Liver (tissue), 9 donors: ENCODE measurements around the gene MAGOHB. TPM values are rescaled to one million over a fixed set of nuclear protein-coding genes. Genes with fewer than 3 reads are reported as not detected.

Source experiments
- DNase-seq: peaks from one replicate; pipeline ENCODE4 v3.0.0-alpha.2; 2017; ENCODE audit warnings: low spot score
- H3K27ac ChIP-seq, 2 donors: one replicate each; pipeline ENCODE4 v1.7.0; 2013; ENCODE audit warnings: inconsistent platforms in 2 of 2, low read length in 2 of 2, control low read depth in 1 of 2, low read depth in 1 of 2, mild to moderate bottlenecking in 1 of 2
- H3K27me3 ChIP-seq, 4 donors: one replicate each; pipeline versions ENCODE4 v1.6.1 to v1.7.0; 2013; ENCODE audit warnings: low read length in 3 of 4, inconsistent platforms in 1 of 4, mild to moderate bottlenecking in 1 of 4, moderate library complexity in 1 of 4; ENCODE audit not compliant: control insufficient read depth in 4 of 4, insufficient read depth in 4 of 4
- H3K36me3 ChIP-seq, 4 donors: one replicate each; pipeline versions ENCODE4 v1.6.1 to v1.7.0; 2013; ENCODE audit warnings: low read length in 3 of 4, mild to moderate bottlenecking in 3 of 4, low read depth in 1 of 4, moderate library complexity in 1 of 4; ENCODE audit not compliant: control insufficient read depth in 4 of 4, insufficient read depth in 3 of 4
- H3K4me1 ChIP-seq, 4 donors: one replicate each; pipeline versions ENCODE4 v1.6.1 to v1.7.0; 2013; ENCODE audit warnings: low read length in 3 of 4, mild to moderate bottlenecking in 3 of 4, moderate library complexity in 1 of 4; ENCODE audit not compliant: control insufficient read depth in 4 of 4, insufficient read depth in 4 of 4
- H3K4me3 ChIP-seq, 3 donors: one replicate each; pipeline versions ENCODE4 v1.6.1 to v1.7.0; 2013; ENCODE audit warnings: low read length in 3 of 3, control low read depth in 1 of 3, low read depth in 1 of 3, mild to moderate bottlenecking in 1 of 3
- H3K9ac ChIP-seq, 2 donors: one replicate each; pipeline ENCODE4 v1.7.0; 2013; ENCODE audit warnings: low read length in 2 of 2, mild to moderate bottlenecking in 2 of 2, moderate library complexity in 2 of 2, control low read depth in 1 of 2, low read depth in 1 of 2
- H3K9me3 ChIP-seq, 4 donors: one replicate each; pipeline versions ENCODE4 v1.6.1 to v1.7.0; 2013; ENCODE audit warnings: low read length in 3 of 4; ENCODE audit not compliant: control insufficient read depth in 4 of 4
- CTCF ChIP-seq: fragments of 150-350 bp; IDR thresholded peaks from 2 replicates; pipeline ENCODE4 v1.5.1; 2017; ENCODE audit warnings: improper control_type of control experiment, low read depth, low read length; ENCODE audit not compliant: missing input control
- EGR1 ChIP-seq, 2 donors: IDR thresholded peaks; 2 replicates each; pipeline ENCODE4 v1.6.1; 2016 to 2018; ENCODE audit warnings: antibody characterized with exemption in 2 of 2, low read depth in 2 of 2
- FOXA2 ChIP-seq: IDR thresholded peaks from 2 replicates; pipeline ENCODE4 v1.6.1; 2016; ENCODE audit warnings: antibody characterized with exemption
- GABPA ChIP-seq, 2 donors: IDR thresholded peaks in 1 of 2; conservative IDR thresholded peaks in 1 of 2; 2 replicates each; pipeline ENCODE4 v1.6.1; 2016; ENCODE audit warnings: antibody characterized with exemption in 2 of 2, mild to moderate bottlenecking in 1 of 2, moderate library complexity in 1 of 2
- HNF4A ChIP-seq, 2 donors: conservative IDR thresholded peaks; 2 replicates each; pipeline ENCODE4 v1.6.1; 2016; ENCODE audit warnings: antibody characterized with exemption in 2 of 2, mild to moderate bottlenecking in 2 of 2
- HNF4G ChIP-seq: IDR thresholded peaks from 2 replicates; pipeline ENCODE4 v1.6.1; 2016; ENCODE audit warnings: antibody characterized with exemption
- JUND ChIP-seq, 2 donors: IDR thresholded peaks; 2 replicates each; pipeline ENCODE4 v1.6.1; 2016; ENCODE audit warnings: antibody characterized with exemption in 2 of 2
- MAX ChIP-seq: IDR thresholded peaks from 2 replicates; pipeline ENCODE4 v1.6.1; 2016; ENCODE audit warnings: antibody characterized with exemption
- NR2F2 ChIP-seq: IDR thresholded peaks from 2 replicates; pipeline ENCODE4 v1.6.1; 2016; ENCODE audit warnings: antibody characterized with exemption
- RAD21 ChIP-seq, 2 donors: IDR thresholded peaks; 2 replicates each; pipeline ENCODE4 v1.6.1; 2016; ENCODE audit warnings: antibody characterized with exemption in 2 of 2, mild to moderate bottlenecking in 2 of 2
- RXRA ChIP-seq, 2 donors: IDR thresholded peaks; 2 replicates each; pipeline ENCODE4 v1.6.1; 2017 to 2018; ENCODE audit warnings: antibody characterized with exemption in 2 of 2, mild to moderate bottlenecking in 1 of 2
- SP1 ChIP-seq: IDR thresholded peaks from 2 replicates; pipeline ENCODE4 v1.6.1; 2018; ENCODE audit warnings: antibody characterized with exemption, mild to moderate bottlenecking
- TAF1 ChIP-seq: conservative IDR thresholded peaks from 2 replicates; pipeline ENCODE4 v1.6.1; 2016; ENCODE audit warnings: antibody characterized with exemption, mild to moderate bottlenecking
- YY1 ChIP-seq: IDR thresholded peaks from 2 replicates; pipeline ENCODE4 v1.6.1; 2016; ENCODE audit warnings: antibody characterized with exemption, mild to moderate bottlenecking
- WGBS: extraction: QIAGEN DNeasy Blood & Tissue Kit; methylation state at CpG from one replicate; pipeline ENCODE4 v1.1.7; 2013; 5-methylcytosine and 5-hydroxymethylcytosine counted together
- polyA plus RNA-seq, 2 donors: library from polyadenylated mRNA; stranded (reverse) in 1 of 2; unstranded in 1 of 2; fragments of 200-250 nt in 1 of 2; fragments of >200 nt in 1 of 2; fragmentation: Nextera tagmentation in 1 of 2; extraction: Ambion mirVana in 1 of 2; gene quantifications; one replicate each; pipeline versions ENCODE4 v1.2.1 to v1.2.3, GENCODE V29; 2013 to 2015
- total RNA-seq, 2 donors: library from RNA; depleted of rRNA; stranded (reverse); fragments of >200 nt; gene quantifications; one replicate each; pipeline ENCODE4 v1.2.3, GENCODE V29; 2014
- TF ChIP-seq, protein P1 (sequence below): IDR thresholded peaks from 2 replicates; pipeline ENCODE4 v1.6.1; 2016; ENCODE audit warnings: antibody characterized with exemption
- TF ChIP-seq, protein P2 (sequence below): IDR thresholded peaks from 2 replicates; pipeline ENCODE4 v1.6.1; 2016; ENCODE audit warnings: antibody characterized with exemption, mild to moderate bottlenecking
- donor health status: healthy.
- donor health status: healthy.
- donor health status: healthy.
- donor health status: healthy.
- donor health status: healthy.

MAGOHB gene
- total and polyA plus RNA-seq, 4 donors, result 7.6 to 20.7 (median 8.9) TPM

DNA sequence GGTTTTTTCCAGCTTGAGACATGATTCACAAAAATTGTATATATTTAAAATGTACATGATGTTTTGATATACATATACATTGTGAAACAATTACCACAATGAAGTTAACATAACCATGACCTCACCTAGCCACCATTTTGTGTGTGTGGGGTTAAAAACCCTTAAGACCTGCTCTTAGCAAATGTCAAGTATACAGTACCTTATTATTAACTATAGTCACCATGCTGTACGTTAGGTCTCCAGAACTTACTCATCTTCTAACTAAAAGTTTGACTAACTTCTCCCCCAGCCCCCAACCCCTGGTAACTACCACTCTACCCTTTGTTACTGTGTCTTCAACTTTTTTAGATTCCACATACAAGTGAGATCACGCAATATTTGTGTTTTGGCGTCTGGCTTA is 55.1 kb downstream of the MAGOHB start:
- Histone ChIP-seq H3K4me3 (no peak overlapping the region), H3K9ac (no peak overlapping the region), H3K27me3 (peaks cover 0 to 7% (median 0%) of the 10 kb centered on the region in 4 donors), H3K27ac (no peak overlapping the region), H3K36me3 (no peaks in the 10 kb centered on the region), H3K4me1 (no peaks in the 10 kb centered on the region), H3K9me3 (no peaks in the 10 kb centered on the region)
- TF ChIP-seq MAX (no peak), EGR1 (IDR thresholded peaks at IDR 0.05; ENCODE audit: low read depth in 2 of 2) (no peak), SP1 (no peak), YY1 (no peak), HNF4A (conservative IDR thresholded peaks at IDR 0.05) (no peak), FOXA2 (no peak), RXRA (IDR thresholded peaks at IDR 0.05) (no peak), GABPA (IDR thresholded peaks at IDR 0.05 in 1 of 2, conservative IDR thresholded peaks at IDR 0.05 in 1 of 2) (no peak), RAD21 (IDR thresholded peaks at IDR 0.05) (no peak), CTCF (no peak), TAF1 (no peak), JUND (IDR thresholded peaks at IDR 0.05) (no peak)
- TF ChIP-seq, protein P1, sequence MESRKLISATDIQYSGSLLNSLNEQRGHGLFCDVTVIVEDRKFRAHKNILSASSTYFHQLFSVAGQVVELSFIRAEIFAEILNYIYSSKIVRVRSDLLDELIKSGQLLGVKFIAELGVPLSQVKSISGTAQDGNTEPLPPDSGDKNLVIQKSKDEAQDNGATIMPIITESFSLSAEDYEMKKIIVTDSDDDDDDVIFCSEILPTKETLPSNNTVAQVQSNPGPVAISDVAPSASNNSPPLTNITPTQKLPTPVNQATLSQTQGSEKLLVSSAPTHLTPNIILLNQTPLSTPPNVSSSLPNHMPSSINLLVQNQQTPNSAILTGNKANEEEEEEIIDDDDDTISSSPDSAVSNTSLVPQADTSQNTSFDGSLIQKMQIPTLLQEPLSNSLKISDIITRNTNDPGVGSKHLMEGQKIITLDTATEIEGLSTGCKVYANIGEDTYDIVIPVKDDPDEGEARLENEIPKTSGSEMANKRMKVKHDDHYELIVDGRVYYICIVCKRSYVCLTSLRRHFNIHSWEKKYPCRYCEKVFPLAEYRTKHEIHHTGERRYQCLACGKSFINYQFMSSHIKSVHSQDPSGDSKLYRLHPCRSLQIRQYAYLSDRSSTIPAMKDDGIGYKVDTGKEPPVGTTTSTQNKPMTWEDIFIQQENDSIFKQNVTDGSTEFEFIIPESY, result no peak
- TF ChIP-seq, protein P2, sequence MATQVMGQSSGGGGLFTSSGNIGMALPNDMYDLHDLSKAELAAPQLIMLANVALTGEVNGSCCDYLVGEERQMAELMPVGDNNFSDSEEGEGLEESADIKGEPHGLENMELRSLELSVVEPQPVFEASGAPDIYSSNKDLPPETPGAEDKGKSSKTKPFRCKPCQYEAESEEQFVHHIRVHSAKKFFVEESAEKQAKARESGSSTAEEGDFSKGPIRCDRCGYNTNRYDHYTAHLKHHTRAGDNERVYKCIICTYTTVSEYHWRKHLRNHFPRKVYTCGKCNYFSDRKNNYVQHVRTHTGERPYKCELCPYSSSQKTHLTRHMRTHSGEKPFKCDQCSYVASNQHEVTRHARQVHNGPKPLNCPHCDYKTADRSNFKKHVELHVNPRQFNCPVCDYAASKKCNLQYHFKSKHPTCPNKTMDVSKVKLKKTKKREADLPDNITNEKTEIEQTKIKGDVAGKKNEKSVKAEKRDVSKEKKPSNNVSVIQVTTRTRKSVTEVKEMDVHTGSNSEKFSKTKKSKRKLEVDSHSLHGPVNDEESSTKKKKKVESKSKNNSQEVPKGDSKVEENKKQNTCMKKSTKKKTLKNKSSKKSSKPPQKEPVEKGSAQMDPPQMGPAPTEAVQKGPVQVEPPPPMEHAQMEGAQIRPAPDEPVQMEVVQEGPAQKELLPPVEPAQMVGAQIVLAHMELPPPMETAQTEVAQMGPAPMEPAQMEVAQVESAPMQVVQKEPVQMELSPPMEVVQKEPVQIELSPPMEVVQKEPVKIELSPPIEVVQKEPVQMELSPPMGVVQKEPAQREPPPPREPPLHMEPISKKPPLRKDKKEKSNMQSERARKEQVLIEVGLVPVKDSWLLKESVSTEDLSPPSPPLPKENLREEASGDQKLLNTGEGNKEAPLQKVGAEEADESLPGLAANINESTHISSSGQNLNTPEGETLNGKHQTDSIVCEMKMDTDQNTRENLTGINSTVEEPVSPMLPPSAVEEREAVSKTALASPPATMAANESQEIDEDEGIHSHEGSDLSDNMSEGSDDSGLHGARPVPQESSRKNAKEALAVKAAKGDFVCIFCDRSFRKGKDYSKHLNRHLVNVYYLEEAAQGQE, result no peak
- 75% methylated on average over 3 of the region's 3 CpGs for WGBS
- DNase-seq, result no peak

GRCh38 chr12:10557766-10558165 is 55.6 kb downstream of the MAGOHB start:
- no peak overlapping the region for H3K4me3 ChIP-seq
- H3K27me3 ChIP-seq, result peaks cover 0 to 7% (median 0%) of the 10 kb centered on the region in 4 donors
- H3K9ac ChIP-seq, result no peak overlapping the region
- H3K36me3 ChIP-seq, result no peaks in the 10 kb centered on the region
- no peaks in the 10 kb centered on the region for H3K4me1 ChIP-seq
- H3K27ac ChIP-seq, result no peak overlapping the region
- no peak for DNase-seq
- WGBS, result 66% methylated on average over 2 of the region's 2 CpGs
- H3K9me3 ChIP-seq, result no peaks in the 10 kb centered on the region
- TF ChIP-seq SP1 (no peak), YY1 (no peak), RXRA (IDR thresholded peaks at IDR 0.05) (no peak), HNF4G (no peak), JUND (IDR thresholded peaks at IDR 0.05) (no peak), MAX (no peak), FOXA2 (no peak), RAD21 (IDR thresholded peaks at IDR 0.05) (no peak), NR2F2 (no peak)
- TF ChIP-seq, protein P2, result no peak
